GM23248 (cell line): ENCODE measurements around the gene DCHS2. TPM values are rescaled to one million over a fixed set of nuclear protein-coding genes. Genes with fewer than 3 reads are reported as not detected.

Experiments used
- DNase-seq: peaks from one replicate; pipeline ENCODE4 v3.0.0-alpha.2; 2015
- H2AFZ ChIP-seq: fragments of 200-600 bp; sonication (generic); 2 replicates; pipeline ENCODE4 v1.6.1; 2016; ENCODE audit warnings: antibody characterized with exemption
- H3F3A ChIP-seq: fragments of 200-600 bp; sonication (generic); 2 replicates; pipeline ENCODE4 v1.6.1; 2016; ENCODE audit warnings: mild to moderate bottlenecking, antibody characterized with exemption, mixed run types; ENCODE audit not compliant: insufficient read depth
- H3K27ac ChIP-seq: fragments of 200-600 bp; sonication (generic); 2 replicates; pipeline ENCODE4 v1.5.1; 2016; ENCODE audit warnings: mild to moderate bottlenecking
- H3K27me3 ChIP-seq: fragments of 200-600 bp; sonication (generic); replicated peaks from 2 replicates; pipeline ENCODE4 v1.6.1; 2016; ENCODE audit warnings: mild to moderate bottlenecking; ENCODE audit not compliant: insufficient read depth
- H3K36me3 ChIP-seq: fragments of 200-600 bp; sonication (generic); 2 replicates; pipeline ENCODE4 v1.6.1; 2016; ENCODE audit warnings: low read depth, mild to moderate bottlenecking
- H3K4me1 ChIP-seq: fragments of 200-600 bp; sonication (generic); 2 replicates; pipeline ENCODE4 v1.6.1; 2016; ENCODE audit warnings: mild to moderate bottlenecking; ENCODE audit not compliant: insufficient read depth
- H3K4me2 ChIP-seq: fragments of 200-600 bp; sonication (generic); one replicate; pipeline ENCODE4 v1.6.1; 2016; ENCODE audit warnings: mild to moderate bottlenecking; ENCODE audit not compliant: unreplicated experiment
- H3K4me3 ChIP-seq: fragments of 200-600 bp; sonication (generic); 2 replicates; pipeline ENCODE4 v1.5.1; 2016; ENCODE audit warnings: mild to moderate bottlenecking
- H3K79me2 ChIP-seq: fragments of 200-600 bp; sonication (generic); 2 replicates; pipeline ENCODE4 v1.6.1; 2016; ENCODE audit warnings: mild to moderate bottlenecking; ENCODE audit not compliant: insufficient read depth
- H3K9ac ChIP-seq: fragments of 200-600 bp; sonication (generic); 2 replicates; pipeline ENCODE4 v1.6.1; 2016; ENCODE audit warnings: mild to moderate bottlenecking
- H3K9me2 ChIP-seq: fragments of 200-600 bp; sonication (generic); 2 replicates; pipeline ENCODE4 v1.6.1; 2016; ENCODE audit warnings: mixed run types, mild to moderate bottlenecking, moderate library complexity; ENCODE audit not compliant: insufficient read depth
- H3K9me3 ChIP-seq: fragments of 200-600 bp; sonication (generic); one replicate; pipeline ENCODE4 v1.6.1; 2017; ENCODE audit warnings: low read depth
- H4K20me1 ChIP-seq: fragments of 200-600 bp; sonication (generic); 2 replicates; pipeline ENCODE4 v1.6.0; 2016; ENCODE audit not compliant: insufficient read depth
- EZH2 ChIP-seq: fragments of 200-600 bp; sonication (generic); IDR thresholded peaks from 2 replicates; pipeline ENCODE4 v1.6.1; 2018; ENCODE audit warnings: antibody characterized with exemption, mild to moderate bottlenecking; ENCODE audit not compliant: insufficient read depth, poor library complexity, severe bottlenecking
- EZH2phosphoT487 ChIP-seq: fragments of 200-600 bp; sonication (generic); IDR thresholded peaks from 2 replicates; pipeline ENCODE4 v1.6.1; 2018; ENCODE audit warnings: antibody characterized with exemption, moderate library complexity, mild to moderate bottlenecking, low read depth; ENCODE audit not compliant: insufficient read depth
- WGBS, 2 experiments: methylation state at CpG; one replicate each; pipeline ENCODE4 v1.1.6; 2015 to 2017; ENCODE audit warnings: low lambda C conversion rate in 2 of 2, low coverage in 1 of 2; ENCODE audit errors: missing lambda C conversion rate in 2 of 2; 5-methylcytosine and 5-hydroxymethylcytosine counted together
- in situ Hi-C: fragments of 300-500 bp; cut with MboI; formaldehyde crosslinking; loops from 2 replicates; pipeline ENCODE4 v1.15.0; 2020
- polyA plus RNA-seq: library from polyadenylated mRNA; unstranded; fragments of >200 nt; fragmentation: Nextera tagmentation; extraction: Ambion mirVana; gene quantifications from 2 replicates; pipeline ENCODE4 v1.2.1, GENCODE V29; 2016
- total RNA-seq: library from RNA; depleted of rRNA; stranded (reverse); fragments of >200 nt; shearing (Covaris generic); gene quantifications from 2 replicates; pipeline ENCODE4 v1.2.3, GENCODE V29; 2014

DCHS2 gene
- total and polyA plus RNA-seq, 2 experiments from 2014 or later: not detected

DNA sequence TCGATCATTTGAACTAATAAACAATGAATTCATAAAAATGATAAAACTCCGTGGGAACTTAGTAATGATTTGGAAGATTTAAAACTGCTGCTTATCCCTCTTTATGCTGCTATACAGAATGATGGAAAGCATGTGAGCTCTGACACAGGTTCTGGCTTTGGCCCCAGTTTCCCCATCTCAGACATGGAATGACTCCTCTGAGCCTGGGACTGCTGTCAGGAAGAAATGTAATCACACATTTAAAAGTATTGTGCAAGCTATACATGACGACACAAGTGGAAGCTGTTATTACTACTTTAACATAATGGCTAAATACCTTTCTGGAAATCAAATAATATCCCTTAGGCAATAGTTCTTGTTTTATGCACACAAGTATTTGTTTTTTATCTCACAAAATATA lies 161.7 kb downstream of the DCHS2 start:
- peak; percentile 92 for DNase-seq
- in situ Hi-C loops: no loop called here
- no peaks in the 10 kb centered on the region for H4K20me1 ChIP-seq

DNA sequence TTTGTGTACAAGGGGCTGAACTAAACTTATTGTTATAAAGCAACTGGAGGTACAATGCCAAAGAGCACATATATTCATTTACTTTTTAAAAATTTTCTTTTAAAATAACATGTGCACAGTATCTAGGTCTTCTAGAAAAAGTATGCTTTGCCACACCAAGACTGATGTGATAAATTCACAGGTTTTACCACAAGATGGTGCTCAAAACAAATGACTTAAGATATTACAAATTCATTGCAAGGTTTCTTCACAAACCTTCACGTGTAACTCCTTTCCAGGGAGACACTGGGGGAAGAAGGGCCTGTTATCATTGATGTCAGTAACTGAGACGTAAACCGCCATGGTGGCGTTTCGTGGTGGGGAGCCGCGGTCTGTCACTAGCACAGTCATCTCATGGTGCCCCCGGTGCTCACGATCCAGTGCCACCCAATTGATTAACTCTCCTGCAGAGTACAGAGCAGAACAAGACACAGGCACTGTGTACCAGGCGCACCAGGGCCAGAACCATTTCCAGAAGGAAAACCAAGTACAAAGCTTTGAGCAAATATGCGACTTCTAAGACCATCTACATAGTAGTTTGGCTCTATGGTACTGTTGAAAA lies 162.2 kb downstream of the DCHS2 start:
- 0 out of 2 replicates have a peak, but pooled peaks cover 5% of the 10 kb centered on the region for H3F3A ChIP-seq
- in situ Hi-C loops: no loop called here
- H3K36me3 ChIP-seq: no peaks in the 10 kb centered on the region
- peak overlapping the region; percentile 22; the same call in 1 of the 2 replicates for H3K27ac ChIP-seq
- H3K4me1 ChIP-seq: peaks cover 11% of the 10 kb centered on the region
- H2AFZ ChIP-seq: 0 out of 2 replicates have a peak overlapping the region, but pooled peaks have one; percentile 28
- H3K4me3 ChIP-seq: no peak overlapping the region
- H3K4me2 ChIP-seq: peak overlapping the region; percentile 28
- H3K79me2 ChIP-seq: no peaks in the 10 kb centered on the region
- DNase-seq: peak; percentile 68
- H3K27me3 ChIP-seq: peaks cover 11% of the 10 kb centered on the region; the same call in 1 of the 2 replicates
- peak overlapping the region; percentile 52 for H3K9ac ChIP-seq
- no peaks in the 10 kb centered on the region for H3K9me3 ChIP-seq
- TF ChIP-seq EZH2phosphoT487: no peak
- TF ChIP-seq EZH2: no peak
- no peaks in the 10 kb centered on the region for H4K20me1 ChIP-seq
- H3K9me2 ChIP-seq: no peaks in the 10 kb centered on the region
- 20 to 25% methylated on average over 11 of the region's 11 CpGs for WGBS, 2 experiments

More for the DNA sequence above, 161.7 kb downstream of the DCHS2 start:
- 2% methylated on average over 3 of the region's 3 CpGs for WGBS, 2 experiments
- Histone ChIP-seq H3K36me3 (no peaks in the 10 kb centered on the region), H3K9me3 (no peaks in the 10 kb centered on the region), H2AFZ (no peak overlapping the region), H3K27ac (no peak overlapping the region), H3K4me2 (peak overlapping the region; percentile 28), H3K4me3 (no peak overlapping the region), H3K4me1 (peaks cover 11% of the 10 kb centered on the region), H3K9ac (peak overlapping the region; percentile 52; the same call in 1 of the 2 replicates), H3K27me3 (peaks cover 11% of the 10 kb centered on the region; the same call in 1 of the 2 replicates), H3F3A (0 out of 2 replicates have a peak, but pooled peaks cover 5% of the 10 kb centered on the region), H3K9me2 (no peaks in the 10 kb centered on the region), H3K79me2 (no peaks in the 10 kb centered on the region)
- TF ChIP-seq EZH2phosphoT487: no peak
- no peak for TF ChIP-seq EZH2

DNA sequence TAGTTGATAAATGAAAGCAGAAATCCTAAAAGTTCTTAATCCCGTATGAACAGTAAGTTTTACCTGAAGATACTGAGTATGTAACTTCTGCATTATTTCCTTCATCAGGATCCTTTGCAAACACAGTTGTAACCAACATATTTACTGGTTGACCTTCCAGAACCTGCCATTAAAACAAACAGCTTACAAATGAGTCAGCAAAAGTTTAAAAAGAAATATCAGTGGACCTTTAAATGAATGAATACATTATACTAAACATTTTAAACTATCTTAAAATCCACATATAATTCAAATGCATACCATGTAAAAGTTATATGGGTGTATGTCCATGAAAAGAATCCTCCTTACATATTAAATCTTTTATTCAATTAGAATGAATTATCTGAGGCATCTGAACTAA lies 163.6 kb downstream of the DCHS2 start:
- no peak for DNase-seq
- no peak overlapping the region for H3K9ac ChIP-seq
- H3K27ac ChIP-seq: no peak overlapping the region
- H4K20me1 ChIP-seq: no peaks in the 10 kb centered on the region
- H2AFZ ChIP-seq: no peak overlapping the region
- in situ Hi-C loops: no loop called here
- 78 to 80% methylated on average over 1 of the region's 1 CpG for WGBS, 2 experiments
- H3K4me3 ChIP-seq: no peak overlapping the region
- peaks cover 11% of the 10 kb centered on the region for H3K4me1 ChIP-seq
- peaks cover 11% of the 10 kb centered on the region; the same call in 1 of the 2 replicates for H3K27me3 ChIP-seq
- H3K4me2 ChIP-seq: no peak overlapping the region
- H3F3A ChIP-seq: 0 out of 2 replicates have a peak, but pooled peaks cover 5% of the 10 kb centered on the region
- H3K9me3 ChIP-seq: no peaks in the 10 kb centered on the region
- no peaks in the 10 kb centered on the region for H3K9me2 ChIP-seq
- no peak for TF ChIP-seq EZH2
- TF ChIP-seq EZH2phosphoT487: no peak
- no peaks in the 10 kb centered on the region for H3K36me3 ChIP-seq
- H3K79me2 ChIP-seq: no peaks in the 10 kb centered on the region

DNA sequence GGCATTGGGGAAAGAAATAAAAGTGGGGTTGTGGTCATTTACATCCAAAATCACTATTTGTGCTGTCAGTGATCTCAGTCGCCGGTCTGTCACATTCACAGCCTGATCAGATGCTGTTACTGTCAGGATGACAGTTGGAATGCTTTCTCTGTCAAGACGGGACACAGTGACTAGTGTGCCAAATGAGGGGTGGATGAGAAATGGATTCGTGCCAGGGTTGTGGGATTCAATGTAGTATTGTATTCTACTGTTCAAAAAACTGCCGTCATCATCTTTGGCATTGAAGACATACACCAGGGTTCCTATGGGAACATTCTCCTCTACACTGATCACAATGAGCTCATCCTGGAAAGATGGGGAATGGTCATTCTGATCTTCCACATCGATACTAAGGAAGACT lies 171.1 kb downstream of the DCHS2 start:
- no peak for DNase-seq
- no peak overlapping the region for H3K4me3 ChIP-seq
- no peak overlapping the region for H3K27ac ChIP-seq
- H3K4me1 ChIP-seq: no peaks in the 10 kb centered on the region
- no peaks in the 10 kb centered on the region for H3F3A ChIP-seq
- H3K79me2 ChIP-seq: no peaks in the 10 kb centered on the region
- TF ChIP-seq EZH2phosphoT487 (no peak), EZH2 (no peak)
- H2AFZ ChIP-seq: no peak overlapping the region
- H3K9me2 ChIP-seq: no peaks in the 10 kb centered on the region
- no peaks in the 10 kb centered on the region for H3K27me3 ChIP-seq
- H3K4me2 ChIP-seq: no peak overlapping the region
- H4K20me1 ChIP-seq: no peaks in the 10 kb centered on the region
- in situ Hi-C loops: no loop called here
- H3K9ac ChIP-seq: no peak overlapping the region
- no peaks in the 10 kb centered on the region for H3K9me3 ChIP-seq
- WGBS, 2 experiments: 42 to 45% methylated on average over 6 of the region's 6 CpGs
- H3K36me3 ChIP-seq: no peaks in the 10 kb centered on the region
